ENCODE data around the gene HLA-DPB1.

The HLA-DPB1 gene

GRCh38 chr6:33105386-33105785 is 29.6 kb downstream of the HLA-DPB1 start:
- DNase-seq, result no peak

- DNase-seq, result no peak
These were observed 30.4 kb downstream of the HLA-DPB1 start for GRCh38 chr6:33105916-33106871.

GRCh38 chr6:33107641-33108040 is 31.9 kb downstream of the HLA-DPB1 start:
- no peak for DNase-seq

GRCh38 chr6:33108307-33108706 is 32.5 kb downstream of the HLA-DPB1 start:
- no peak for DNase-seq

GRCh38 chr6:33112148-33112547 is 36.4 kb downstream of the HLA-DPB1 start:
- DNase-seq, result no peak

- no peak for DNase-seq
These were observed 38.0 kb downstream of the HLA-DPB1 start for GRCh38 chr6:33113755-33114154.

- no peak for DNase-seq
These were observed 38.6 kb downstream of the HLA-DPB1 start for GRCh38 chr6:33114406-33114805.

GRCh38 chr6:33116417-33116816 is 40.6 kb downstream of the HLA-DPB1 start:
- DNase-seq, result no peak

- DNase-seq, result no peak
These were observed 41.3 kb downstream of the HLA-DPB1 start for GRCh38 chr6:33116841-33117711.

- no peak for DNase-seq
These were observed 42.1 kb downstream of the HLA-DPB1 start for GRCh38 chr6:33117811-33118277.

- DNase-seq, result no peak
These were observed 42.8 kb downstream of the HLA-DPB1 start for GRCh38 chr6:33118525-33119123.

GRCh38 chr6:33120001-33120400 is 44.2 kb downstream of the HLA-DPB1 start:
- DNase-seq, result no peak

- no peak for DNase-seq
These were observed 47.4 kb downstream of the HLA-DPB1 start for GRCh38 chr6:33123181-33123580.

GRCh38 chr6:33123732-33124524 is 48.1 kb downstream of the HLA-DPB1 start:
- no peak for DNase-seq

GRCh38 chr6:33124525-33124901 is 48.7 kb downstream of the HLA-DPB1 start:
- DNase-seq, result no peak

- no peak for DNase-seq
These were observed 49.2 kb downstream of the HLA-DPB1 start for GRCh38 chr6:33124947-33125346.

GRCh38 chr6:33126101-33126714 is 50.4 kb downstream of the HLA-DPB1 start:
- peak; percentile 27 for DNase-seq

- no peak for DNase-seq
These were observed 52.5 kb downstream of the HLA-DPB1 start for GRCh38 chr6:33128318-33128717.

- DNase-seq, result no peak
These were observed 56.3 kb downstream of the HLA-DPB1 start for GRCh38 chr6:33132081-33132524.

GRCh38 chr6:33136310-33136900 is 60.6 kb downstream of the HLA-DPB1 start:
- DNase-seq, result no peak

Measured in activated CD4-positive, alpha-beta T cell treated with anti-CD3 and anti-CD28 coated beads for 1 hour (primary cell).